Activated CD8-positive, alpha-beta memory T cell treated with anti-CD3 and anti-CD28 coated beads for 24 hours (primary cell): ENCODE data around the gene AMPH.
"Not testable (repeated sequence)": the region's sequence is repeated elsewhere in the genome, so short reads cannot be mapped to it uniquely, and the experiment has no call there.

ENCODE experiments used
- DNase-seq: peaks from one replicate; pipeline ENCODE4 v3.0.0-alpha.2; 2020

AMPH gene

GRCh38 chr7:38349126-38349795 lies 281.9 kb downstream of the AMPH start:
- not testable (repeated sequence) for DNase-seq

- not testable (repeated sequence) for DNase-seq
Measured at GRCh38 chr7:38345299-38346172, 285.6 kb downstream of the AMPH start.

GRCh38 chr7:38344741-38345140 lies 286.4 kb downstream of the AMPH start:
- not testable (repeated sequence) for DNase-seq

GRCh38 chr7:38342135-38342534 lies 289.0 kb downstream of the AMPH start:
- DNase-seq, result not testable (repeated sequence)

- not testable (repeated sequence) for DNase-seq
Measured at GRCh38 chr7:38341172-38341705, 289.9 kb downstream of the AMPH start.

- no peak for DNase-seq
Measured at GRCh38 chr7:38339953-38340819, 291.0 kb downstream of the AMPH start.

- DNase-seq, result not testable (repeated sequence)
Measured at GRCh38 chr7:38336148-38336515, 295.0 kb downstream of the AMPH start.

GRCh38 chr7:38335492-38336147 lies 295.6 kb downstream of the AMPH start:
- peak; percentile 86 for DNase-seq

- no peak for DNase-seq
Measured at GRCh38 chr7:38335128-38335491, 296.1 kb downstream of the AMPH start.

GRCh38 chr7:38334163-38334562 lies 297.0 kb downstream of the AMPH start:
- no peak for DNase-seq
